ENCODE data around the gene ST7. TPM values are rescaled to one million over a fixed set of nuclear protein-coding genes. Genes with fewer than 3 reads are reported as not detected.

ST7 gene
- total RNA-seq, 2 experiments from 2014 or later, result 4.9 to 5.4 TPM

DNA sequence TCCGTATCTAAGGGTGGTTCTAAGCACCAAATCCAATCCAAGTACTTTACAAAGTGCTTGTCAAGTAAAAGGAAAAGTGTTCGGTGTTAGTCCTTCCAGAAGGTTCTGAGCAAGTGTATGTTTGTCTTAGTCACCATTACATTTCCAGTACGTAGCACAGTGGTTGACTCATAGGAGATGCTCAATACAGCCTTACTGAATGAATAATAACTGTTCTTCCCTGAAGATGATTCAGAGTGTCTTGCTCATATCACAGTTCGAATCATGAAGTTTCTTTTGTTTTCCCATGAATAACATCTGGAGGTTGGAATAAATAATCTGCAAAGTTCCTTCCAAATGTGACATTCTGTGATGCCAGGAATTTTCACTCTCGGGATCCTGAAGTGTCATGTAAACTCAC is 316.1 kb downstream of the ST7 start:
- Mint-ChIP-seq H3K4me1 (ENCODE audit: low read depth) (no peaks in the 10 kb centered on the region), H3K36me3 (ENCODE audit: low read depth) (no peaks in the 10 kb centered on the region), H3K9me3 (no peaks in the 10 kb centered on the region), H3K4me3 (no peak overlapping the region), H3K27ac (no peak overlapping the region), H3K27me3 (peaks cover 28% of the 10 kb centered on the region)
- no peaks in the 10 kb centered on the region for H3K36me3 ChIP-seq (ENCODE audit: insufficient read depth, low read length)
- no peaks in the 10 kb centered on the region for H3K27me3 ChIP-seq (ENCODE audit: control insufficient read depth in 1 of 2, insufficient read depth in 2 of 2, low read length in 2 of 2)
- ATAC-seq (ENCODE audit: poor library complexity) (no peak), DNase-seq (no peak)
- ChIA-PET CTCF (no interaction called here), POLR2A (no interaction called here)
- H3K4me1 ChIP-seq (ENCODE audit: insufficient read depth, low read length), result no peaks in the 10 kb centered on the region
- TF ChIP-seq, protein P1, sequence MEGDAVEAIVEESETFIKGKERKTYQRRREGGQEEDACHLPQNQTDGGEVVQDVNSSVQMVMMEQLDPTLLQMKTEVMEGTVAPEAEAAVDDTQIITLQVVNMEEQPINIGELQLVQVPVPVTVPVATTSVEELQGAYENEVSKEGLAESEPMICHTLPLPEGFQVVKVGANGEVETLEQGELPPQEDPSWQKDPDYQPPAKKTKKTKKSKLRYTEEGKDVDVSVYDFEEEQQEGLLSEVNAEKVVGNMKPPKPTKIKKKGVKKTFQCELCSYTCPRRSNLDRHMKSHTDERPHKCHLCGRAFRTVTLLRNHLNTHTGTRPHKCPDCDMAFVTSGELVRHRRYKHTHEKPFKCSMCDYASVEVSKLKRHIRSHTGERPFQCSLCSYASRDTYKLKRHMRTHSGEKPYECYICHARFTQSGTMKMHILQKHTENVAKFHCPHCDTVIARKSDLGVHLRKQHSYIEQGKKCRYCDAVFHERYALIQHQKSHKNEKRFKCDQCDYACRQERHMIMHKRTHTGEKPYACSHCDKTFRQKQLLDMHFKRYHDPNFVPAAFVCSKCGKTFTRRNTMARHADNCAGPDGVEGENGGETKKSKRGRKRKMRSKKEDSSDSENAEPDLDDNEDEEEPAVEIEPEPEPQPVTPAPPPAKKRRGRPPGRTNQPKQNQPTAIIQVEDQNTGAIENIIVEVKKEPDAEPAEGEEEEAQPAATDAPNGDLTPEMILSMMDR (IDR thresholded peaks at IDR 0.05), result no peak
- intact Hi-C loops (cut with DNase I, micrococcal nuclease), result no loop called here
- no peak overlapping the region for H3K27ac ChIP-seq (ENCODE audit: low read depth in 1 of 2, low read length in 2 of 2)
- H3K9me3 ChIP-seq (ENCODE audit: control insufficient read depth in 1 of 2, insufficient read depth in 1 of 2, low read length in 2 of 2), result no peaks in the 10 kb centered on the region
- no peak overlapping the region for H3K4me3 ChIP-seq (ENCODE audit: low read length)

DNA sequence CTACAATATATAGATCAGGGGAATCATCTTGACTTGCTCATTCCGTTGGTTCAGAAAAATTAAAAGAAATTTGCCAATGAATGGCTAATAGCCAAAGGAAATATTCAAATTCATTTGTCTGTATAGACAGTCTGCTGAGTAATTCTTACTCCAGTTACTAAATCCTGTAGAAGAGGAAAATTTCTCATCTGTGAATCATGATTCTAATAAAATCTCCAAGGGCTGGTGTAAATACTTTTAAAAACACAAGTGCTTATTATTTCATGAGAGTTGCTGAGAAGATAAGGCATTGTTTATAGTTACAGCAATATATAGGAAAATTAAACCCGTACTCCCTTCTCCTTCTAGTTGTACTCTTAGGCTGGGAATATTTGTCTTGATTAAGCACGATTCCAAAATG is 316.6 kb downstream of the ST7 start:
- CTCF ChIA-PET, result no interaction called here
- H3K4me3 ChIP-seq (ENCODE audit: low read length), result no peak overlapping the region
- intact Hi-C loops (cut with DNase I, micrococcal nuclease), result no loop called here

DNA sequence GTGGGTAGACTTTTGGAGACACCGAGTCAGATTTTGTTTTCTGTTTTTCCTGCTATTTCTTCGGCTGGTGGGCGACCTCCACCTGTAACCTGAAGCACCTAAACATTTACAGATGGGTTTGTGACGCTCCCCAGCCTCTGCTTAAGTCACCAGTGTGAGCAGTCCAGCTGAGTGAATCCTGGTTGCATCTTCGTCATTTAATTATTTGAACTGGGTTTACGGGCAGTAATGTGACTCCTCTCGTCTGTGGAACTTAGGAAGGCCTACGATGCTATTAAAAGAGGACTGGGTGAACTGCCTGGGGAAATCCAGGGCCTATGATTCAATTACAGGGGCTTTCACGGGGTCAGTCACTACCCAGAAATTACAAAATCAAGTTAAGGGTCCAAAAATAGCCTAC is 317.1 kb downstream of the ST7 start:
- Histone ChIP-seq H3K4me3 (ENCODE audit: low read length) (no peak overlapping the region), H3K4me1 (ENCODE audit: insufficient read depth, low read length) (no peaks in the 10 kb centered on the region), H3K27me3 (ENCODE audit: control insufficient read depth in 1 of 2, insufficient read depth in 2 of 2, low read length in 2 of 2) (no peaks in the 10 kb centered on the region), H3K36me3 (ENCODE audit: insufficient read depth, low read length) (no peaks in the 10 kb centered on the region), H3K9me3 (ENCODE audit: control insufficient read depth in 1 of 2, insufficient read depth in 1 of 2, low read length in 2 of 2) (no peaks in the 10 kb centered on the region), H3K27ac (ENCODE audit: low read depth in 1 of 2, low read length in 2 of 2) (no peak overlapping the region)
- intact Hi-C loops (cut with DNase I, micrococcal nuclease), result no loop called here
- CTCF ChIA-PET, result no interaction called here
- no peak for DNase-seq
- H3K36me3 Mint-ChIP-seq (ENCODE audit: low read depth), result no peaks in the 10 kb centered on the region
- TF ChIP-seq, protein P1 (IDR thresholded peaks at IDR 0.05), result no peak
- H3K27ac Mint-ChIP-seq, result no peak overlapping the region
- no peak for ATAC-seq (ENCODE audit: poor library complexity)
- H3K27me3 Mint-ChIP-seq, result peaks cover 34% of the 10 kb centered on the region
- no peaks in the 10 kb centered on the region for H3K9me3 Mint-ChIP-seq
- POLR2A ChIA-PET, result no interaction called here
- no peaks in the 10 kb centered on the region for H3K4me1 Mint-ChIP-seq (ENCODE audit: low read depth)
- H3K4me3 Mint-ChIP-seq, result no peak overlapping the region

More for the DNA sequence above, 316.6 kb downstream of the ST7 start:
- peaks cover 30% of the 10 kb centered on the region for H3K27me3 Mint-ChIP-seq
- H3K9me3 Mint-ChIP-seq, result no peaks in the 10 kb centered on the region
- TF ChIP-seq, protein P1 (IDR thresholded peaks at IDR 0.05), result no peak
- H3K4me1 Mint-ChIP-seq (ENCODE audit: low read depth), result no peaks in the 10 kb centered on the region
- H3K4me3 Mint-ChIP-seq, result no peak overlapping the region
- H3K27me3 ChIP-seq (ENCODE audit: control insufficient read depth in 1 of 2, insufficient read depth in 2 of 2, low read length in 2 of 2), result no peaks in the 10 kb centered on the region
- no peaks in the 10 kb centered on the region for H3K36me3 ChIP-seq (ENCODE audit: insufficient read depth, low read length)
- H3K9me3 ChIP-seq (ENCODE audit: control insufficient read depth in 1 of 2, insufficient read depth in 1 of 2, low read length in 2 of 2), result no peaks in the 10 kb centered on the region
- ATAC-seq (ENCODE audit: poor library complexity) (no peak), DNase-seq (no peak)
- no peak overlapping the region for H3K27ac ChIP-seq (ENCODE audit: low read depth in 1 of 2, low read length in 2 of 2)
- H3K36me3 Mint-ChIP-seq (ENCODE audit: low read depth), result no peaks in the 10 kb centered on the region
- POLR2A ChIA-PET, result no interaction called here
- no peaks in the 10 kb centered on the region for H3K4me1 ChIP-seq (ENCODE audit: insufficient read depth, low read length)
- H3K27ac Mint-ChIP-seq, result no peak overlapping the region
